HL-60/S4 treated with phorbol 12-myristate 13-acetate at 8.2 ng/mL for 4 days and 3 days (cell line): Measurements from ENCODE around the gene ADAM8.

Experiments used
- in situ Hi-C: fragments of 300-500 bp; cut with MboI; formaldehyde crosslinking; loops from 2 replicates; pipeline ENCODE4 v1.15.0; 2022; ENCODE audit warnings: low sequenced_read_pairs

Gene ADAM8

GRCh38 chr10:133282846-133283390 is 6.2 kb upstream of the ADAM8 start:
- in situ Hi-C loops = no loop called here

GRCh38 chr10:133281628-133282372 is 5.1 kb upstream of the ADAM8 start:
- in situ Hi-C loops = no loop called here

GRCh38 chr10:133281084-133281483 is 4.4 kb upstream of the ADAM8 start:
- in situ Hi-C loops = no loop called here

DNA sequence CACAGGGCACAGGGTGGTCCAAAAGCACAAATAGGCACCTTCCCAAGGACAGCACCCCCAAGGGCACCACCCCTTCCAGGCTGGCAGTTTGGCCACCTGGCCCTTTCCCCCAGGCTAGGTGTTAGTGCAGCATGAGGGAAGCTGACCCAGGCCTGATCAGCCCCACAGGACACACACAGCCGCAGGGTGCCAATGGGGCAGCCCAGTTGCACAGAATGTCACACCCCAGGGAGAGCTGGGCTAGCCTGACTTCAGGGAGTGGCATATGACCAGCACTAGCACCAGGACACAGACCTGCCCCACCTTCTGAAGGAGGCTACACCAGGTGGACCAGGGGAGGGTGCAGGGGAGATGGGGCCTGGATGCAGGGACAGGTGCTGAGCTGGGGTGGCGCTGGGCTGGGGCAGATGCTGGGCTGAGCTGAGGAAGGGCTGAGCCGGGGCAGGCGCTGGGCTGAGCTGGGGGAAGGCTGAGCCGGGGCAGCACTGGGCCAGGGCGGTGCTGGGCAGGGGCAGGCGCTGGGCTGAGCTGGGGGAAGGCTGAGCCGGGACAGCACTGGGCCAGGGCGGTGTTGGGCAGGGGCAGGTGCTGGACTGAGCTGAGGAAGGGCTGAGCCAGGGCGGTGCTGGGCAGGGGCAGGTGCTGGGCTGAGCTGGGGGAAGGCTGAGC is 3.9 kb upstream of the ADAM8 start:
- in situ Hi-C loops = no loop called here

DNA sequence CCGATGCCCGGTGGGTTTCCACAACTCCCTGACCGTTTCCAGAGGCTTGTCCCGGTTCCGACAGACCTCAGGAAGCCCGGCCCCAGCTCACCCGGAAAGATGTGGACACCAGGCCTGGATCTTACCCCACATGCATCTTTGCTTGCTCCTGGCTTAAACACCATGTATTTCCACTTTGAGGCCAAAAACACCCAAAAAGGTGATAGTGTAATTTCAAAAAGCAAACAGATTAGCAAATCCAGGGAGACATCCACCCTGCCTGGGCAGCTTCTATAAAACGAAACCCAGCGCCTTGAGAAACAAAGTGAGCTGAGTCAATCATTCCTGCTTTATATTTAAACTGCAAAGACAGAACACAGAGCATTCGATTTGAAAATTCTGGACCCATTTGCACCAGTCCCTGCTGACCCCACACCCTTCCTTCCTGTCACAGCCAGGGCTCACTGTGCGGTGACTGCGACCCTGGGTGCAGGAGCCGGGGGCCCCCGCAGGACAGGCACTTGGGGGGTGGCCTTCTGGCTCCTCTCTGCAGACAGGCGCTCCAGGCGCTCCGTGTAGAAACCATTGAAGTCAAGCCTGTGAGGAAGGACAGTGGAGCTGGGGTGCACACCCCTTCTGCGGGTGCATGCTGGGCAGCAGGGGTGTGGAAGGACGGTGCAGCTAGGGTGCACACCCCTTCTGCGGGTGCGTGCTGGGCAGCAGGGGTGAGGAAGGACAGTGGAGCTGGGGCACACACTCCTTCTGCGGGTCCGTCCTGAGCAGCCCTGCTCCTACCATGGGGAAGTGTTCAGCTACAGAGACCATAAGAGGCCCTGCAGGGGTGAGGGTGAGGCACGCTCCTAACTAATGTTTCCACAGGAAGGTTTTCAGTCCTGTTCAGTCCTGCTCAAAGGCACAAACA is 2.9 kb upstream of the ADAM8 start:
- in situ Hi-C loops = no loop called here

DNA sequence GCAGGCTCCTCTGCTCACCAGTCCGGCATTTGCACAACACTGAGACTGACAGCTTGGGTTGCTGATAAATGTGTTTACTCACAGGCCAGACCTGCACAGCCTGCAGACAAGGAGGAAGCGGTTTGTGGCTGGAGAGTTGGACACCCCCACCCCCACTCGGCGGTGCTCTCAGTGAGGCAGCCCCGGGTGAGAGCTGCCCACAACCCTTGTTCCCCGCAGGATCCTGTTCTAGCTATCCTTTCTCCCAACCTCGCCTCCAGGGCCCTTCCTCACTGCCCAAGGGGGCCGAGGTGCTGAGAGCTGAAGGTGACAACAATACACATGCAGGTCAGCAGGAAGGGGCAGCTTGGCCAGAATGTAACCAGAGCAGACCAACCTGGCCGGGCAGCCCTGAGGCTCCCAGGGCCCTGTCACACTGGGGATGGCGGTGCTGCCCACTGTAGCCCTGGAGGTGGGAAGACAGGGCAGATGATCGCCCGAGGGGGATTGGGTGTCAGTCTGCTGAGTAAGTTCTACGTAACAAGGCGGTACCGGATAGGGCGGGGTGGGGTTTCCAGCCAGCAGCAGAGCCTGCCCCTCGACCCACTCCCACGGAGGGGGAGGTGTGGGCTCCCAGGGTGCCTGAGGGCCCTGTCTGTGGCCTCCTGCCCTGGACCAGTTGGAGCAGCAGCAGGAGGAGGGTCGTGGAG is 2.1 kb upstream of the ADAM8 start:
- in situ Hi-C loops = no loop called here

DNA sequence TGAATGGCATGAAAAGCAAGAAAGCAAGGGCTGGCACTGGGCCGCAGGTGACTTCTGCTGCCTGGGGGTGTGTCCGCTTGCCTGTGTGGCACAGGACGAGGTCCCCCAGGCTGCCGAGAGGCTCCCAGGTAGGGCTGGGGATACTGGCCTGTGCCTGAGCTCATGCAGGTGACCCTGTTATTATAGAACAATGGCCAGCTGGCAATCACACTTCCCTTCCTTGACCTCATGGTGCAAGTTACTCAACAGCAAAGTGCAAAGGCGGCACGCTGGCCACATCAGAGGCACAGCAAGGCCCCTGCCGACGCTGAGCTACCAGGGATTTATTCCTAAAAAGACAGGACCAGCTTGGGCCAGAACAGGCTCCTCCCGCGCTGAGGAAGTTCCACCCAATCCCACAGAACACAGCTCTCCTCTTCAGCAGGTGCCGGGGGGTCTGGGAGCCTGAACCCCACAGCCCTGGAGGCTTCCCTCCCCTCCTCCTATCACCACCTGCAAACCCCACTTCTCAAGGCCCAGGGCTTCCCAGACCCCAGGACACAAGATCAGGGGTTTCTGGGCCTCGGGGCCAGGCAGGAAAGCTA is 1.4 kb upstream of the ADAM8 start:
- in situ Hi-C loops = no loop called here

DNA sequence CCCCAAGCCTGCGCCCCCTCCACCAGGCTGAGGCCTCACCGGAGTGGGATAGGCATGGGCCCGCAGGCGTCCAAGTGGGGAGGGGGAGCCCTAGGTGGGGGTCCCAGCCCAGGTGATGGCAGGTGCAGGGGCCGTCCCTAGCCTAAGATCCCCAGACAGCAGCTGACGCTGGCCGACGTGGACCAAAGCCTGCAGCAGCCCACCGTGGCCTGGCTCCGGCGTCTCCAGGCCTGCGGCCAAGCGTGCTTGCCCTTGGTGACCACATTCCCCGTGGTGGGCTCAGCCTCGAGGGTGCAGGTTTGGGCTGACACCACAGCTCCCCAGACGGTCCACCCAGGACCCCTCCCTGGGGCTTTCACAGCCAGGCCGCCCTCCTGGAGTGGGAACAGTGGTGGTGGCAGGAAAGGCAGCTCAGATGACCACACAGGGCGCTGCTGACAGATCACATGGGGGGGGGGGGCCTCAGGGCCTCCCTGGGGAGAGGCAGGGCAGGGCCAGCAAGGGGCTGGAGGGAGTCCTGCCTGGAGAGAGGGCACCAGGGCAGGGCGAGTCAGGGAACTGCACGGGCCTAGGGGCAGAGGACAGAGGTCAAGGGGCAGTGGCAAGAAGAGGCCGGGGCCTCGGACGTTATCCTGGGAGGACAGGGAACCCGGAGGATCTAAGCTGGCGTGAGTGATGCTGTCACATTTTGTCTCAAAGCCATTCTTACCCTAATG is 767 bp upstream of the ADAM8 start:
- in situ Hi-C loops = no loop called here

- in situ Hi-C loops = no loop called here
Observed at GRCh38 chr10:133276100-133276434, 601 bp downstream of the ADAM8 start.

DNA sequence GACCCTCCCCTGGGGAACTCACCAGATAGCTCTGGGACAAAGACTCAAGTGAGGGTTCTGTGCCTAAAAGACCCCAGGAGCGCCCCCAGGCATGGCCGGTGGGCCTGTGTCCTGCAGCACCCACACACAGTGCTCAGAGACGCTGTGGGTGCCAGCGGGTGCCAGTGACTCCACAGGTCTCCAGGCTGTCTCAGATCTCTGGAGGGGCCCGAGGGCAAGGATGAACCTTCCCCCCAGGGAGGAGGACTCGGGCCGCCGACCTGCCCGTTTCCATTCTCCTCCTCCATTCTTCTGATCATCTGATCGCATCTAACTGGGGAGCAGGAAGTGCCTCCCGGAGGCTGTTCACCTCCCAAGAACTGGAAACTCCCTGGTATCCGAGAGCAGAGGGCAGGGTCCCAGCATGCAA is 980 bp downstream of the ADAM8 start:
- in situ Hi-C loops = no loop called here

DNA sequence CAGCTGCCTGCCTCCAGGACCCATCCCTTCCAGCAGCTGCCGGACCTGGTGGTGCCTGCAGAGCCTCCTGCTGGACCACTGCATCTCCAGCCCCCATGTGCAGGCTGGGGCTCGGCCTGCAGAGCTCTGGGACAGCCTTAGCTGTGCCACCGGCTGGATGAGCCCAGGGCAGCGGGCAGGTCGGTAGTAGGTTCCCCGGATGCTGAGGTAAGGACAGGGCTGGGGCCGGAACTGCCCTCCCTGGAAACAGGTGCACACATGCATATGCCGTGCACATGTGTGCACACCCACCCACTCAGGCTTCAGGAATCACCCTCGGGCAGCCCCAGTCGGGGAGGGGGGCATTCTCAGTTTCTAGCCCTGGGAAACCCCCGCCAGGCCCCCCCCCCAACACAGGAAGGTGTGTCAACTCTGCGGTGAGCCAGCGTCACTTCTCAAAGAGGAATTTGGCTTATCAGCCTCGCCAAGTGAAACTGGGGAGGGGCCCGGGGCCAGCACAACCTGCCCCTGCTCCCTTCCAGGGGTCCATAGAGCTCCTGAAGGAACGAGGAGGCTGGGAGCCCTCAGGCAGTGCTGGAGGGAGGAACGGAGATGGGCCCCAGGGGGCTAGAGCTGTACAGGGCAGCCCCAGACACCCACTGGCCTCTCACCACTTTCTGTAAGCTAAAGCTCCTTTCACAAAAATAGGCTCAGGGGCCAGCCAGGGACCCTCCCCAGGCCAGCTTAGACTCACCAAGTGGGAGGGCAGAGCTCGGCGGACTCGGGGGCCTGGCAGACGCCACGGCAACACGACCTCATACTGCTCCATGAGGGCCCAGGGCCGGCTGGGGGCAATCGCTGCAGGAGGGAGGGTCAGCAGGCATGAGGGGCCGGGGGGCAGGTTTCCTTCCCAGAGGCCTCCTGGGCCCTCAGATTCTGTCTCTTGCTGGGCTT is 1.7 kb downstream of the ADAM8 start:
- in situ Hi-C loops = no loop called here

DNA sequence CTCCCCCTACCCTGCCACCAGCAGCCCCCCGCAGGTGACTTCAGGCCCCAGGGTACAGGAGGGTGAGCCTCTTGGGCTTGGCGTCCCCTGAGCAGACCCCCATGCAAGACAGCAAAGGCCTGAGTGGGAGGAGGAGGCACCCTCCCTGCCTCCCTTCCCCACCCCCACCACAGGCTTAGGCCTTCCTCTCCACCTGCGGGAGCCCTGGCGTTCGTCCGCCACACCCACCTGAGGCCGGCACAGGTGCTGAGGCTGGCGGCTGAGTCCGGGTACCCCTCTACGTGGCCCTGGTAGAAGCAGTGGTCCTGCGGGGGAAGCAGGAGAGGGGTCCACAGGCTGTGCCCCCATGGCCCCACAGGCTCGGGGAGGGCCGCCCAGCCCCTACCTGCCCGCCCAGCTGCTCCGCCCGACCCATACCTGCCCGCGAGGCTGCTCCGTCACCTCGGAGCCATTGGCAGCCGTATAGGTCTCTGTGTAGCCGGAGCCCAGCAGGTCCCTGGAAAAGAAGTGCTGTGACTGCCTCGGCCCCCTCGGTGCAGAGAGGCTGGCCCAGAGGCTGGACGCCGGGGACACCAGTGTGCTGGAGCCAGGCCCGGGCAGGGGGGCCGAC is 3.0 kb downstream of the ADAM8 start:
- in situ Hi-C loops = no loop called here

DNA sequence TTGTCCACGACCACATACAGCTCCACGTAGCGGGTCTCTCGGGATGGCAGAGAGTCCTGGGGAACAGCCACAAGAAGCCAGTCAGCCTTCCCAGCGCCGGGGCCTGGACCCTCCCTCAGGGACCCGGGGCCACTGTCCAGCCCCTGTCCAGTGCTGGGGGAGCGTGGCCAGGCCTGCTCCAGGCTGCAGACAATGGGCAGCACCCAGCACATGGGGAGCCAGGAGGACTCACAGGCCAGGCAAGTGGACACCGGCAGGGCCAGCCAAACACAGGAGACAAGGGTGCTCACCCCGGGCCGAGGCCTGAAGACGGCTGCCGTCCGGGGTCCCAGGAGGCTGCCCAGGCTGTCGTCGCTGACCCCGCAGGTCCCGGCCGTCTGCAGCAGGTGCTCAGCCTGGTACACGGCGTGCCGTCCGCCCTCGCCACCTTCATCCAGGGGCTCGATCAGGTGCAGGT is 3.7 kb downstream of the ADAM8 start:
- in situ Hi-C loops = no loop called here

DNA sequence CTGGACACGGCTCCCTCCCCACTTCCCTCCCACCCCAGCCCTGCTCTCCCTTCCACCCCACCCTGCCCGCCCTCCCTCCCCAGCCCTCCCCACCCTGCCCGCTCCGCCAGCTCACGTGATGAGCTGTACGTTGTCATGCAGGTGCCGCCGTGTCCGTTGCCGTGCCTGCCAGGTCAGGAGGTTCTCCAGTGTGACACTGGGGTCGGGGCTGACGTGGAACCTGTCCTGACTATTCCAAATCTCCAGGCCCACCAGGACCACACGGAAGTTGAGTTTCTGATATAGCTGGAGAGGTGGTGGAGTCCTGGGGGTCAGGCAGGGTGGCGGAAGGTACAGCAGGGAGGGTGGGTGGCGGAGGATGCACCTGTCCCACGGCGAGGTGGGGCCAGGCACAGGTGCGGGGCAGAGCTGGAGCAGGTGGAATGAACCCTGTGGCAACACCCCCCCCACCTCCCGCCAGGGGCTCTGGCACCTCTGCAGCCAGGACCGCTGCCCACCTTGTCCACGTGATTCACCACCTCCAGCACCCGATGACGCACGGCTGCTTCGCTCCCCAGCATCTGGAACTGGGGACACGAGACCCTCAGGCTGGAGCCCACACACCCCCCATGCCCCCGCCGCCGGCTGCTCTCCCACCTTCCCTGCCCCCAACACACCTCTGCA is 4.2 kb downstream of the ADAM8 start:
- in situ Hi-C loops = no loop called here

GRCh38 chr10:133271521-133272300 is 5.0 kb downstream of the ADAM8 start:
- in situ Hi-C loops = no loop called here

- in situ Hi-C loops = no loop called here
Observed at GRCh38 chr10:133270773-133271297, 5.8 kb downstream of the ADAM8 start.

- in situ Hi-C loops = no loop called here
Observed at GRCh38 chr10:133270204-133270603, 6.5 kb downstream of the ADAM8 start.
